Activated T-cell treated with anti-CD3 and anti-CD28 coated beads, Interleukin-2, amount 50 U/mL, for 72 hours (primary cell): ENCODE results near the gene TM9SF3. TPM values are rescaled to one million over a fixed set of nuclear protein-coding genes. Genes with fewer than 3 reads are reported as not detected.
"Not testable (repeated sequence)": the region's sequence is repeated elsewhere in the genome, so short reads cannot be mapped to it uniquely, and the experiment has no call there.

Source experiments
- ATAC-seq, 2 donors: fragments of 150-1000 bp; cut with Tn5 transposase; replicated peaks in 1 of 2; 2 replicates each; pipeline ENCODE4 v1.10.0; 2021; ENCODE audit warnings: moderate library complexity in 2 of 2, mild to moderate bottlenecking in 1 of 2
- DNase-seq, 2 donors: peaks; one replicate each; pipeline ENCODE4 v3.0.0; 2021 to 2022; ENCODE audit warnings: mixed read lengths in 1 of 2
- H3K27ac Mint-ChIP-seq: one replicate; pipeline ENCODE4 v1.8.0; 2022; ENCODE audit warnings: mild to moderate bottlenecking, moderate library complexity, mixed read lengths
- H3K27me3 Mint-ChIP-seq: one replicate; pipeline ENCODE4 v1.8.0; 2022; ENCODE audit warnings: low read depth, mixed read lengths
- H3K36me3 Mint-ChIP-seq, 2 donors: one replicate each; pipeline ENCODE4 v1.8.0; 2022; ENCODE audit warnings: mixed read lengths in 2 of 2, mild to moderate bottlenecking in 1 of 2; ENCODE audit not compliant: insufficient read depth in 2 of 2
- H3K4me1 Mint-ChIP-seq: one replicate; pipeline ENCODE4 v1.8.0; 2022; ENCODE audit warnings: low read depth, mixed read lengths
- H3K4me3 Mint-ChIP-seq, 2 donors: one replicate each; pipeline ENCODE4 v1.8.0; 2022; ENCODE audit warnings: mild to moderate bottlenecking in 2 of 2, mixed read lengths in 2 of 2, moderate library complexity in 2 of 2
- H3K9me3 Mint-ChIP-seq, 2 donors: one replicate each; pipeline ENCODE4 v1.8.0; 2022; ENCODE audit warnings: mixed read lengths in 2 of 2
- total RNA-seq, 2 donors: library from RNA; stranded (reverse); gene quantifications; one replicate each; pipeline ENCODE4 v1.2.3, GENCODE V29; 2022

The TM9SF3 gene
- total RNA-seq, 2 donors from 2014 or later = 72.8 to 76.7 TPM

GRCh38 chr10:96573036-96573435 is 13.8 kb downstream of the TM9SF3 start:
- H3K9me3 Mint-ChIP-seq = no peaks in the 10 kb centered on the region
- no peaks in the 10 kb centered on the region for H3K27me3 Mint-ChIP-seq
- H3K4me1 Mint-ChIP-seq = peaks cover 27% of the 10 kb centered on the region
- H3K36me3 Mint-ChIP-seq = peaks cover 5 to 13% of the 10 kb centered on the region in 2 donors
- H3K27ac Mint-ChIP-seq = no peak overlapping the region
- DNase-seq = no peak
- H3K4me3 Mint-ChIP-seq = no peak overlapping the region
- no peak for ATAC-seq

GRCh38 chr10:96570983-96571964 is 15.5 kb downstream of the TM9SF3 start:
- Mint-ChIP-seq H3K27ac (no peak overlapping the region), H3K4me1 (peaks cover 25% of the 10 kb centered on the region), H3K9me3 (no peaks in the 10 kb centered on the region), H3K4me3 (no peak overlapping the region), H3K36me3 (peaks cover 5 to 12% of the 10 kb centered on the region in 2 donors), H3K27me3 (no peaks in the 10 kb centered on the region)
- DNase-seq = no peak
- ATAC-seq = no peak

GRCh38 chr10:96570511-96570910 is 16.3 kb downstream of the TM9SF3 start:
- H3K9me3 Mint-ChIP-seq = no peaks in the 10 kb centered on the region
- DNase-seq (no peak), ATAC-seq (no peak)
- H3K27me3 Mint-ChIP-seq = no peaks in the 10 kb centered on the region
- H3K27ac Mint-ChIP-seq = no peak overlapping the region
- peaks cover 5 to 12% of the 10 kb centered on the region in 2 donors for H3K36me3 Mint-ChIP-seq
- H3K4me3 Mint-ChIP-seq = no peak overlapping the region
- peaks cover 33% of the 10 kb centered on the region for H3K4me1 Mint-ChIP-seq

- Mint-ChIP-seq H3K36me3 (peaks cover 2 to 4% of the 10 kb centered on the region in 2 donors), H3K4me1 (peaks cover 33% of the 10 kb centered on the region), H3K4me3 (no peak overlapping the region), H3K9me3 (no peaks in the 10 kb centered on the region), H3K27ac (no peak overlapping the region), H3K27me3 (no peaks in the 10 kb centered on the region)
- DNase-seq (no peak), ATAC-seq (no peak)
Observed at GRCh38 chr10:96568402-96568801, 18.4 kb downstream of the TM9SF3 start.

GRCh38 chr10:96565774-96566173 is 21.0 kb downstream of the TM9SF3 start:
- H3K4me1 Mint-ChIP-seq = peaks cover 26% of the 10 kb centered on the region
- H3K27me3 Mint-ChIP-seq = no peaks in the 10 kb centered on the region
- H3K36me3 Mint-ChIP-seq = peaks cover 2 to 9% of the 10 kb centered on the region in 2 donors
- ATAC-seq (peak; percentile 62 to 67), DNase-seq (no peak)
- H3K9me3 Mint-ChIP-seq = no peaks in the 10 kb centered on the region
- peak overlapping the region in 1 of 2 donors; percentile 58 for H3K4me3 Mint-ChIP-seq
- H3K27ac Mint-ChIP-seq = peak overlapping the region; percentile 59

GRCh38 chr10:96560966-96561887 is 25.6 kb downstream of the TM9SF3 start:
- peaks cover 8% of the 10 kb centered on the region for H3K4me1 Mint-ChIP-seq
- no peak overlapping the region for H3K4me3 Mint-ChIP-seq
- DNase-seq (no peak), ATAC-seq (no peak)
- peak overlapping the region; percentile 71 for H3K27ac Mint-ChIP-seq
- H3K36me3 Mint-ChIP-seq = peaks cover 6 to 15% of the 10 kb centered on the region in 2 donors
- no peaks in the 10 kb centered on the region for H3K27me3 Mint-ChIP-seq
- no peaks in the 10 kb centered on the region for H3K9me3 Mint-ChIP-seq

- Mint-ChIP-seq H3K36me3 (peaks cover 6 to 15% of the 10 kb centered on the region in 2 donors), H3K9me3 (no peaks in the 10 kb centered on the region), H3K4me1 (peaks cover under 1% of the 10 kb centered on the region), H3K27me3 (no peaks in the 10 kb centered on the region), H3K4me3 (no peak overlapping the region), H3K27ac (no peak overlapping the region)
- no peak for ATAC-seq
- DNase-seq = no peak
Observed at GRCh38 chr10:96560489-96560888, 26.3 kb downstream of the TM9SF3 start.

GRCh38 chr10:96556003-96556402 is 30.8 kb downstream of the TM9SF3 start:
- no peaks in the 10 kb centered on the region for H3K4me1 Mint-ChIP-seq
- no peak overlapping the region for H3K27ac Mint-ChIP-seq
- H3K4me3 Mint-ChIP-seq = no peak overlapping the region
- peaks cover 6 to 11% of the 10 kb centered on the region in 2 donors for H3K36me3 Mint-ChIP-seq
- H3K27me3 Mint-ChIP-seq = no peaks in the 10 kb centered on the region
- ATAC-seq = no peak
- H3K9me3 Mint-ChIP-seq = no peaks in the 10 kb centered on the region
- DNase-seq = no peak

GRCh38 chr10:96555330-96555729 is 31.5 kb downstream of the TM9SF3 start:
- ATAC-seq = no peak
- H3K4me1 Mint-ChIP-seq = no peaks in the 10 kb centered on the region
- H3K27ac Mint-ChIP-seq = no peak overlapping the region

GRCh38 chr10:96548589-96548988 is 38.2 kb downstream of the TM9SF3 start:
- Mint-ChIP-seq H3K4me3 (no peak overlapping the region), H3K4me1 (no peaks in the 10 kb centered on the region), H3K36me3 (peaks cover 2 to 21% of the 10 kb centered on the region in 2 donors), H3K27ac (no peak overlapping the region), H3K27me3 (no peaks in the 10 kb centered on the region), H3K9me3 (no peaks in the 10 kb centered on the region)
- no peak for DNase-seq
- no peak for ATAC-seq

More at GRCh38 chr10:96555330-96555729, 31.5 kb downstream of the TM9SF3 start:
- no peaks in the 10 kb centered on the region for H3K9me3 Mint-ChIP-seq
- DNase-seq = no peak
- H3K27me3 Mint-ChIP-seq = no peaks in the 10 kb centered on the region
- H3K4me3 Mint-ChIP-seq = no peak overlapping the region
- peaks cover 3 to 6% of the 10 kb centered on the region in 2 donors for H3K36me3 Mint-ChIP-seq

- not testable (repeated sequence) for H3K4me1 Mint-ChIP-seq, DNase-seq, ATAC-seq, H3K27ac Mint-ChIP-seq, H3K27me3 Mint-ChIP-seq, H3K9me3 Mint-ChIP-seq, H3K4me3 Mint-ChIP-seq
- H3K36me3 Mint-ChIP-seq = peaks cover 4 to 30% of the 10 kb centered on the region in 2 donors
Observed at GRCh38 chr10:96545558-96545957, 41.3 kb downstream of the TM9SF3 start.

- Mint-ChIP-seq H3K9me3 (no peaks in the 10 kb centered on the region), H3K4me3 (no peak overlapping the region), H3K4me1 (peaks cover 7% of the 10 kb centered on the region), H3K27me3 (no peaks in the 10 kb centered on the region), H3K36me3 (peaks cover 10 to 28% of the 10 kb centered on the region in 2 donors), H3K27ac (no peak overlapping the region)
- ATAC-seq (no peak), DNase-seq (no peak)
Observed at GRCh38 chr10:96541921-96542320, 44.9 kb downstream of the TM9SF3 start.

- H3K27me3 Mint-ChIP-seq = no peaks in the 10 kb centered on the region
- no peak overlapping the region for H3K27ac Mint-ChIP-seq
- no peaks in the 10 kb centered on the region for H3K9me3 Mint-ChIP-seq
- peaks cover 11 to 22% of the 10 kb centered on the region in 2 donors for H3K36me3 Mint-ChIP-seq
- no peak for DNase-seq
- ATAC-seq = no peak
- no peak overlapping the region for H3K4me3 Mint-ChIP-seq
- peaks cover 7% of the 10 kb centered on the region for H3K4me1 Mint-ChIP-seq
Observed at GRCh38 chr10:96540240-96540639, 46.6 kb downstream of the TM9SF3 start.
